SKM-1 treated with dmso at 0.1 percent for 144 hours (cell line): ENCODE results near the gene CLPSL2.

Source experiments
- DNase-seq: peaks from one replicate; lab custom pipeline; 2025; ENCODE audit not compliant: unreplicated experiment; lab: John Stamatoyannopoulos, UW

The CLPSL2 gene

DNA sequence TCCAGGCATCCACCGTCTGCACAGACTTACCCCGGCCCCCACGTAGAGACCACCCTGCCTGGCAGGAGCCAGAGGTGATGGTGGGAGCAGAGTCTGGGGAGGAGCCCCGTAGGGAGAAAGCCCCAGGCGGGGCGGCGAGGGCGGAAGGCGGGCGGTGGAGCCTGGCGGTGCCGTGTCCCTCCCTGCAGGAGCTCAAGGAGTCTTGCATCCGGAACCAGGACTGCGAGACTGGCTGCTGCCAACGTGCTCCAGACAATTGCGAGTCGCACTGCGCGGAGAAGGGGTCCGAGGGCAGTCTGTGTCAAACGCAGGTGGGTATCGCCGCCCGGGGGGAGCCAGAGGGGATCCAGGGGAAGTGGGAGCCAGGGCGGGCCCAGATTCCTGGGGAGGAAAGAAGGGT, 10.4 kb downstream of the CLPSL2 start:
- no peak for DNase-seq

DNA sequence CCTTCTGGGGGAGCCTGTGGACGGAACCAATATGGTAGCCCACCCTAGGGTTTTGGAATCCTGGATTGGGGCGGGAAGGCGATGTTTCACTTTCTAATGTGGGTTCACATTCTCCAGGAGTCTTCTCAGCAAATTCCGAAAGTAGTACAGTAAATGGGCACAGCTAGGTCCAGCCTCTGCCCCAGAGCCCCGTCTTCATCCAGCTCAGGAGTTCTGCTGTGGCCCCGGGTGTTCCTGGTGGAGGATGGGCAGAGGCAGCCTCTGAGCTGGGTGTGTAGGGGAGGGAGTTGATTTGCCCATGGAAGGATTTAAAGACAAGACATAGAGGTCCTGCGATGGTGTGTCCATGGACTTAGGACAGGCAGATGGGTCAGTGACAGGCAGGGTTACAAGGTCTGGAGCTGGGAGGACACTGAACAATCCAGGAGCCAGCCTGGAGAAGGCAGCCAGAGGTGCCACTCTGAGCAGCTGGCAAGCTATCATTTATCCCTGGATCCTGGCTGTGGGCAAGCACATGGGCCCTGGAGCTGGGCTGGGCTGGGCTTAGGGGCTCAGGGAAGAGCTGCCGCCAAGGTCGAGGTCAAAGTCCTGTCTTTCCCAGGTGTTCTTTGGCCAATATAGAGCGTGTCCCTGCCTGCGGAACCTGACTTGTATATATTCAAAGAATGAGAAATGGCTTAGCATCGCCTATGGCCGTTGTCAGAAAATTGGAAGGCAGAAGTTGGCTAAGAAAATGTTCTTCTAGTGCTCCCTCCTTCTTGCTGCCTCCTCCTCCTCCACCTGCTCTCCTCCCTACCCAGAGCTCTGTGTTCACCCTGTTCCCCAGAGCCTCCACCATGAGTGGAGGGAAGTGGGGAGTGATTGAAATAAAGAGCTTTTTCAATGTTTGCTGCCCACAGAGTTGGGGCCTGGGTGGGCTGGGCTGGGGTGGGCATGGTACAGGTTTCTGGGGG, 11.1 kb downstream of the CLPSL2 start:
- no peak for DNase-seq

DNA sequence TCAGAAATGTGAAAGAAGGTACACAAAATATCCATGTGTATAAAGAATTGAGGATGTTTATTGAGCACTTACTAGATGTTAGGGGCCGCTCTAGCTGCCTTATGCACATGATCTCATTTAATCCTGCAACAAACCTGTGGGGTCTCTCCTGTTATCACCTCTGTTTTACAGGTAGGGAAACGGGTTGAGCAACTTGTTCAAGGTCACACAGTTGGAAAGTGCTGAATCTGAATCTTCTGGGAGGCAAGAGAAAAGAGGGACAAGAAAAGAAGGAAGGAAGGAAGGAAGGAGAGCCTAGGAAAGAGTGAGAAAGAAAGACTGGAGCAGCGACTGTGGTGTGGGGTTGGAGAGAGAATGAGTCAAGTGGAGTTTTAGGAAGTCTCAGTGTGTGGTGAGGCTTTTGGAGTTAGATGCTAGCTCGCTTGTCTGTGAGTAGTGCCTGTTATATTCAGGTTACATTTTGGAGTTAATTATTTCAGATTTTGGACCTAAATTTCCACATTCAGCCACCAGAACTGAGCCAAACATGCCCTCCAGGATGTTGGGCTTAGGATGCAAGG, 12.1 kb downstream of the CLPSL2 start:
- DNase-seq = no peak

DNA sequence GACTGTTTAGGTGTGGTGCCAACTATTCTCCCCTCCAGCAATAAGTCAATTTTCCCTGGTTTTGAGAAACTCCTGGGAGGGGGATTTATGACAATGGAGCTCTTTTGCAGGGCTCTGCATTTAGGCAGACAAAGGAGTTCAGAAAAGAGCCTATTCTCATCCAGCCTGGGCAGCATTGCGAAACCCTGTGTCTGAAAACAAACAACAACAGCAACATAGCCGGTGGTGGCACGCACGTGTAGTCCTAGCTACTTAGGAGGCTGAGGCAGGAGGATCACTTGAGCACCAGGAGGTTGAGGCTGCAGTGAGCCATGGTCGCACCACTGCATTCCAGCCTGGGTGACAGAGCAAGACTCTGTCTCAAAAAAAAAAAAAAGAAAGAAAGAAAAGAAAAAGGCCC, 14.3 kb downstream of the CLPSL2 start:
- no peak for DNase-seq

DNA sequence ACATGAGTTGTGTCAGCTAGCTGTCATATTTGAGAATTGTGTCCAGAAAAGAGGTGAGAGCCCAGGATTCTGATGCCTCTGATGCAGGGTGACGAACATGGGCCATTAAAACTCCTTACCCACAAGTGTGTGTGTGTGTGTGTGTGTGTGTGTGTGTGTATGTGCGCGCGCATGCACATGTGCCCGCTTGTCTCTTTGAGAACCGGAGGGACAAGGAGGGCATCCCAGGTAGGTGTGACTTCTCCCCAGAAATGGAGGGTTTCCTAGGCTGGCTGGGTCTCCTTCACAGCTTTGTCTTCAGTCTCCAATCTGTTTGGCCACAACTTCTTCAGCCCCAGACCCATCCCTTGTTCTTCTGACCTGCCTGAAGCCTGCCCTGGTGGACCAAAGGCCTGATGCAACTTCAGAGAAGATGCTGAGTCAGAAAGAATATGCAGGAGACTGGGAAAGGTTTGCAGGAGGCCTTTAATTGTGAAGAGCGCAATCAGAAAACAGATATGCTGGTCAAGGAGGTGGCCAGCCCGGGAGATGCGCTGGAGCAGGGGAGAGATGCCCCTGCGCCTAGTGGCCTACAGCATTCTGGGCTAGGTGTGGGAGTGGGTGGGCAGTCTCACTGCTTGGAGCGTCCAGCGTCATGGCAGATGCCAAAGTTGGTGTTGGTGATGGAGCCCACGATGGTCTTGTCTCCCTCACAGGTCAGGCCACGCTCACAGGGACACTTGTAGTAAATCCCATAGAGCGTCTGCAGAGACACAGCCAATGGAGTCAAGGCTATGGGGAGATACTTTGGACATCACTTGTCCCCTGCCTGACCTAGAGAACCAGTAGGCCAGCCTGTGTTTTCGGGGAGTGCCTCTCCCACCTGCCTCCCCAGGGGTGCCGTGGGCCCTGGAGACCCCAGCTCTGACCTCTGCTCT, 18.4 kb downstream of the CLPSL2 start:
- DNase-seq = no peak

DNA sequence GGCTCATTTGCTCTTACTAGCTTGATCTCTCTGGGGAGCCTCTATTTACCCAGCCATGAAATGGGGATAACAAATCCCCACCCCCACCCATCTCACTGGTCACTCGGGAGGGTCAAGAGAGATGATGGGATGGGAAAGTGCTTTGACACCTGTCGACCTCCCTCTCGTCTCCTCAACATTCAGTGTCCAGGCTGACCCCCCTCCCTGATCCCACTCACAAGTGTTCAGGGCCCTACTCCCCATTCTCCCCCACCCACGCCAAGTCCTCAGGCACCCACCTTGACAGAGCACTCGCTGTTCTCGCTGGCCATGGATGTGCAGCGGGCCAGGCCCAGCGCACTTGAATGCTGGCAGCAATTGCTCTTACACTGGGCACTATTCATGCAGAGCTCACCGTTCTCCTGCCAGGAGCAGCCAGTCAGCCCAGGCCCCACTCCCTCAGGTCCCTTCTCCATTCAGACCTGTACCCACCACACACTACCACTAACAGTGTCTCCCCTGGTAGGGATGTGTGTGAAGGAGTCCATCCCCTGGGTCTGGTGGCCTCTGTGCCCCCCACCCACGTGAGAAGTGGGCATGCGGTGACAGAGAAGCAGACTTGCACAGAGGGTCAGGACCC, 19.2 kb downstream of the CLPSL2 start:
- DNase-seq = no peak

DNA sequence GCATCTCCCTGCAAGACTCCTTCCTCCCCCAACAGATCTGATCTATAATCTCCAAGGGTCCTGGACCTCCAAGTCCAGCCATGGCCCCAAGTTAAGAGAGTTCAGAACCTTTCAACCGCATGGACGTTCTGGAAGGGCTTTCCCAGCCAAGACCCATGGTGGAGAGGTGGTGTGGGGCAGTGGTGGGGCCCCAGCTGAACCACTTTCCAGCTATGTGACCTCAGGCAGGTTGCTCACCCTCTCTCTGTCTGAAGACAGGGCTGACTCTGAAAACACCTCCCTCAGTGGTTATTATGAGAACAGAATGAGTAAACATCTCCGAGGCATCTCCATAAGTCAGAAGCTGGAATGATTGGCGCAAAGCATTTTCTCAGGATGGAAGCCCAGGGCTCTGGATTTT, 19.8 kb downstream of the CLPSL2 start:
- no peak for DNase-seq

DNA sequence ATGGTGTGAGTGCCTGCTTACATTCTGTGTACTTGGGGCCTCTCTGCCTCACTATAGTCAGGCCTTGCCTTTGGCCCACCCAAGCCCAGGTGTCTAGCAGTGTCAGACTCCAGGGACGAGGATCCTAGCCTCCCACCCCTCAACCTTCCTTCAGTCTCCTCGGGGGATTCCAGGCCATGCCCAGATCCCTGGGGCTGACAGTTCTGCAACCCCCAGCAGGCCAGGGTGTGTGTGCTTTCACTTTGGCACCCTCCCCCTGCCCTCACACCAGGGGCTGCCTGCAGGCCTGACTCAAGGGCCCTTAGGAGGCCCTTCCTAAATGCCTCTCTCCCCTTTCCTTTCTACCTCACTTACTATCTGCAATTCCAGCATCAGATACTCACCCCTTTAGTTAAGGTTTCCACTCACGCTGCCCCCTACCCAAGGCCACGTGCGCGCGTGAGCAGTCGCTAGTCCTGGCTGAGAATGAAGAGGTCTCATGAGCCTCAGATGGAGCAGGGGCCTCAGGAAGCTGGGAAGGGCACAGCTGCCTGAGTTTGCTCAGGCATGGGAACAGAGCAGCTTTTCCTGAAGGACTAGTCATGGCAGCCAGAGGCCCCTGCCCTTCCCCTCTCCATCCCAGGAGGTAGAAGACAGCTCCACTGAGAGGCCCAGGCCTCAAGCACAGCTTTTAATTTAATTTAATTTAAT, 21.6 kb downstream of the CLPSL2 start:
- DNase-seq = no peak

DNA sequence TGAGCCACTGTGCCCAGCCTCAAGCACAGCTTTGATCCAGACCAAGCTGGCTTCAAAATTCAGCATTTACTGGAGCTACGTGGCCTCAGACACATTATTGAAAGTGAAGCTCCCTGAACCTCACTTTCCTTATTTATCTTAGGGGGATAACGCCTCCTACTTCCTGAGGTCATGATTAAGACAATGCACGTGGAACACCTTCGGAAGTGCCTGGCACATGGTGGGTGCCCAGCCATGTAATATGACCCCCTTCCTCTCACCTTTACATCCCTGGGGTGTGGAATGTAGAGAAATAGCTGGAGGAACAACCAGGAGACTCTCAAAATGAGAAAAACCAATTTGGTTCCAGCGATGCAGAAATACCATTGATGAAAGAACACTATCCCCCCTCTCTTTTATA, 22.3 kb downstream of the CLPSL2 start:
- no peak for DNase-seq

DNA sequence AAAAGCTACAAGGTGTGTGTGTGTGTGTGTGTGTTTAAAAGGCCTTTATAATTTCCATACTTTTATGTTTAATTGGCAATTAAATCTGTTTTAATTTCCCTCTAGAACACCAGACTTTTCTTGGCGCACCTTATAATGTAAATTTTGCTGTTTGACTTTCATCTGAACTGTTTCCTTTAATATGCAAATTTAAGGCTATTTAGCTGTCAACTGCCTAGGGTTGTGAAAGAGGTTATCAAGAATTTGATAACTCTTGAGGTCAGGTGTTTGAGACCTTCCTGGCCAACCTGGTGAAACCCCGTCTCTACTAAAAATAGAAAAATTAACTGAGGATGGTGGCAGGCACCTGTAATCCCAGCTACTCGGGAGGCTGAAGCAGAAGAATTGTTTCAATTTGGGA, 24.8 kb downstream of the CLPSL2 start:
- no peak for DNase-seq

DNA sequence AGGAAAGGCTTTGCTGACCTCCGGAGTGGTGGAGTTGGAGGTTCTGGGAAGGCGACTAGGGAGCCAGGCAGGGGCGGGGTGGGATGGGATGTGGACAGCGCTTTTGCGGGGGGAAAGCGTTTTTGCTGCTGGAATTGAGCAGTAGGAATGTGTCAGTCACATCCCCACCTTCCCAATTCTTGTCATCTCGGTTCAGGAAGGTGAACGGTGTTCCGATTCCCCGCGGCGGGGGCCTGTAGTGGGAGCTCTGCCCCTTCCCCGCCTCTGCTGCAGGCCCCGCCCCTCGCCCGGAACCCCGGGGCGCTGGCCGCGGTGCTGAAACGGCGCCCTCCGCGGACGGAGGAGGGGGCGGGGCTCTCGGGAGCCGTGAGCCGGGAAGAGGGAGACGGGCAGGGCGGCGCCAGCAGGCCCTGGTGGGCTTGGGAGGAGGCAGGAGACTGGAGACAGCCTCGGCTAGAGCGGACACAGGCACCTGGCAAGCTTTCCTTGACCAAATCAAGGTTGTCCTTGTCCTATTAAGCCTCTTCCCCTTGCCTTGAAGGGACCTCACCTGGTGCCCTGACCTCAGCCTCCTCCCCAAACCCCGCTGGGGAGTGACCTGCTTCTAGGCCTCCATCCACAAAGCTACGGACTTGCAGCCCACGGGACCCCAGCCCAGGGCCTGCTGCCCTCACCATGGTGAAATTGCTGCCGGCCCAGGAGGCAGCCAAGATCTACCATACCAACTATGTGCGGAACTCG, 28.8 kb downstream of the CLPSL2 start, which contains the start of gene LHFPL5:
LHFPL5 (plus strand) TSS at position 357 of the 741 bp plus-strand sequence; CDS start at position 676, 319 bp downstream.
- DNase-seq = no peak

DNA sequence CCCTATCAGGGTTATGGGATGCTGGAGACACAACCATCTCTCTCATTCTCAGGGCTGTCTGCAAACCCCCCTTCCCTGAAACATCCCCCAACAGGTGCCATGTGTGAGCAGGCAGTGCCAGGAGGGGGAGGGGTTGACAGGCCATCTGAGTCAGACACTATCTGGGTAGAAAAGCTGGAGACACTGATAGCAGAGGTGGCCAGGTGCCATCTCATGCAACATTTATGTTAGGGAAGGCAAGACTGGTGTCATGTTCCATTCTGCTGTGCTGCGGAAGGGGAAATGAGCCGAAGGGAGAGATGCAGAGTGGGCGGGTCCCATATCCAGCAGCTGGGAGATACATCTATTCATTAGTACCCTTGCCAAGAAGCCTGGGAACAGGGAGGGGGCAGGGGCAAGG, 32.3 kb downstream of the CLPSL2 start:
- no peak for DNase-seq

DNA sequence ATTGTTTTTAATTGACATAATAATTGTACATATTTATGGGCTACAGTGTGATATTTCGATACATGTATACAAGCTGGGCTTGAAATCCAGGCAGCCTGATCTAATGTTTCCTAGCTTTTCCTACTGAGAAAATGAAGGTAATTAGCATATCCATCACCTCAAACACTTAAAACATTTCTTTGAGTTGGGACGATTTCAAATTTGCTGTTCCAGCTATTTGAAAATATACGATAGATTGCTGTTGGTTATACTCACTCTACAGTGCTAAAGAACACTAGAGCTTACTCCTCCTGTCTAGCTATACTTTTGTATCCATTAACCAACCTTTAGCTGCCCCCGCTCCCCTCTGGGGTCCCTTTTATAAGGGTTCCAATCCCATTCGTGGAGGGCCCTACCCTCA, 33.4 kb downstream of the CLPSL2 start:
- DNase-seq = no peak

DNA sequence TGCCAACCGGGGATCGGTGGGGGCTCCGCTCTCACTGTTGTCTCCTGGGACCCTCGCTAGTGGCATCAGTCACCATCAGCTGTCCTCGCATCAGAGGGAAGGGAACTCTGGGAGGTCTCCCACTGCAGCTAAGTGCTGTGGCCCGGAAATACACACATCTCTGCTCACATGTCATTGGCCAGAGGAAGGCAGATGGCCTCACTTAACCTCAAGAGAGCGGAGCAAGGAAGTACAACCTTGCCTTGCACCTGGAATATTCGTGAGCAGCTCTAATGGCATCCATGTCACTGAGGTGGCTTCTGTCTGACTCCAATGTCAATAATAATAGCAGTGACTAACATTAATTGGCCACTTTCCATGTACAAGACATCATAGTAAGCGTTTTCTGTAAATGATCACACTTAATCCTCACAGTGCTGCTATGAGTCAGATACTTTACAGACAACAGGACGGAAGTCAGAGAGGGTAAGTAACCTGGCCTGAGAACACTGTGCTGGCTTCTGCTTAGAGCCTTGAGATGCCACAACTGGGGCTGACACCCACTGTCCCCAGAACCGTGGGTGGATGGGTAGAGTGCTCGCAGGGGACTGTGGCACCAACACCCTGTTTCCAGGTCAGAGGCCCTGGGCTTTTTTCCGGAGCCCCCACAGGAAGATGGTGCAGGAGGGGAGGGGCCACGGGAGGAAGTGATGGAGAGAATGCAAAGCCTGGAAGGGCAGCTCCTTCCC, 34.7 kb downstream of the CLPSL2 start:
- DNase-seq = no peak

DNA sequence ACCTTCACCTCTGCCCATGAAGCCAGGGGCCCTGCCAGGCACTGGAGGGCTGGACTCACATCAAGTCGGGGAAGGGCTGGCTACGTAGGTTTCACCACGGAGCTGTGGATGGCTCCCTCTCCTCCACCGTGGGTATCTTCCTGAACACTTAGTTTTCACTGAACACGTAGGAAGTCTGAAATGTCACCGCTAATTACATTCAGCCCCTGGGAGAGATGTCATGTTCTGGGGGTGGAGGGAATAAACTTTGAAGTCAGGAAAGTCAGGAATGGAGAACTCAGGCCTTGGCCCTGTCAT, 35.2 kb downstream of the CLPSL2 start:
- DNase-seq = no peak

DNA sequence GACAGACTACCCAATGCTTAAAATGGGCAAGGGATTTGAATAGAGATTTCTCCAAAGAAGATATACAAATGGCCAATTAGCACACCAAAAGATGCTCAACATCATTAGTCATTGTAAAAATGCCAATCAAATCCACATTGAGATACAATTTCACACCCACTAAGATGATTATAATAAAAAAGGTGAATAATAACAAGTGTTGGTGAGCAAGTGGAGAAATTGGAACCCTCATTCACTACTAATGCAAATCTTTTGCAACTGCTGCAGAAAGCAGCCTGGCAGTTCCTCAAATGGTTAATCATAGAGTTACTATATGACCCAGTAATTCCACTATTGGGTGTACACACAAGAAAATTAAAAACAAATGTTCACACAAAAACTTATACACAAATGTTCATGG, 41.1 kb downstream of the CLPSL2 start:
- no peak for DNase-seq

DNA sequence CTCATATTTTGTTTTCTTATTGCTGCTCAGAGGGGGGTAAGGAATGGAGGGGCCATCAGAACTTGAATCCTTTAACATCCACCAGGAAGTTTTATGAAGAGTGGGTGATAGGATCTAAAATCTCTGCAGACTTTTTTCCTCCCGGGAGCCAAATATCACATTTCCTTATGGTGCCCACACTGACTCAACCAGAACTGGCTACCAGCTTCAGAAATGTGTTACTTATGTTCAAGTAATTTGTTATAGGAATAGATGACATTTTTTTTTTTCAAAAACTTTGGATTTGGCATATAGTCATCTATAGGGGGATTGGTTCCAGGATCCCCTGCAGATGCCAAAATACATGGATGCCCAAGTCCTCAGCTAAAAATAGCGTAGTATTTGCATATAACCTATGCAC, 47.2 kb downstream of the CLPSL2 start:
- no peak for DNase-seq

DNA sequence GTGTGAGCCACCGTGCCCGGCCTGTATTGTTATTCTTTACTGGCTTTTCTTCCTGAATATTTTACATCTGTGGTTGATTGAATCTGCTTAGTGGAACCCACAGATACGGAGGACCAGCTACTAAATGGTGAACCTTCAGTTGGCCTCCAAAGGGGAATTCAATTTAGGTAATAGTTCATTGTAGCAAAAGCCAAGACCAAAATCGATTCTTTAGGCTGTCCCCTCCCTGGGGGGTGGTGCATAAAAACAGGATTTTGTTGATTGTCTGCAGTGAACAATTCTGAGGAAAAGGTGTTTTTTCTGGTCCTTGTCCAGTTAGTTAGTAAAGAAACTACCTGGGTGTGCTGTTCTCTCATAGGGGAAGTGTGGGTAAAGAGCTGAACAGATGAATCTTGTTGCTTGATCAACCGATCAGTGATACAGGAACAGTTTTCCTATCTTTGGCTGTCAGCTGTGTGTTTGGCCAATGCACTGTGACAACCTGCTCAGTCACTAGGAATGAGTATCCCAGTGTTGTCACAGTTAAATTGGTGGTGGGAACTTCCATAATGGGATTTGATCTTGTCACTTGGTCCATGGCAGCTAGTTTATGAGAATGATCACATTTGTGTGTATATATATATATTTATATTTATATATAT, 48.3 kb downstream of the CLPSL2 start:
- DNase-seq = no peak
